ENCODE measurements around the gene SLC39A10. TPM values are rescaled to one million over a fixed set of nuclear protein-coding genes. Genes with fewer than 3 reads are reported as not detected.
A peak's percentile ranks its signal among the peaks of the same experiment; 100 is the strongest.

Gene SLC39A10, protein sequence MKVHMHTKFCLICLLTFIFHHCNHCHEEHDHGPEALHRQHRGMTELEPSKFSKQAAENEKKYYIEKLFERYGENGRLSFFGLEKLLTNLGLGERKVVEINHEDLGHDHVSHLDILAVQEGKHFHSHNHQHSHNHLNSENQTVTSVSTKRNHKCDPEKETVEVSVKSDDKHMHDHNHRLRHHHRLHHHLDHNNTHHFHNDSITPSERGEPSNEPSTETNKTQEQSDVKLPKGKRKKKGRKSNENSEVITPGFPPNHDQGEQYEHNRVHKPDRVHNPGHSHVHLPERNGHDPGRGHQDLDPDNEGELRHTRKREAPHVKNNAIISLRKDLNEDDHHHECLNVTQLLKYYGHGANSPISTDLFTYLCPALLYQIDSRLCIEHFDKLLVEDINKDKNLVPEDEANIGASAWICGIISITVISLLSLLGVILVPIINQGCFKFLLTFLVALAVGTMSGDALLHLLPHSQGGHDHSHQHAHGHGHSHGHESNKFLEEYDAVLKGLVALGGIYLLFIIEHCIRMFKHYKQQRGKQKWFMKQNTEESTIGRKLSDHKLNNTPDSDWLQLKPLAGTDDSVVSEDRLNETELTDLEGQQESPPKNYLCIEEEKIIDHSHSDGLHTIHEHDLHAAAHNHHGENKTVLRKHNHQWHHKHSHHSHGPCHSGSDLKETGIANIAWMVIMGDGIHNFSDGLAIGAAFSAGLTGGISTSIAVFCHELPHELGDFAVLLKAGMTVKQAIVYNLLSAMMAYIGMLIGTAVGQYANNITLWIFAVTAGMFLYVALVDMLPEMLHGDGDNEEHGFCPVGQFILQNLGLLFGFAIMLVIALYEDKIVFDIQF
- total RNA-seq, result 10 to 100 TPM; 15.3 to 22.6 (median 18.6) TPM
- long read RNA-seq, donor 1, full-length matches to known transcripts, result 3 of 9 reads
- long read RNA-seq, donor 1, partial matches to known transcripts, result 2 of 9 reads
- long read RNA-seq, donor 1, other reads (novel, unspliced or antisense), result 4 of 9 reads
- long read RNA-seq, donor 2, partial matches to known transcripts, result 4 of 6 reads
- long read RNA-seq, donor 2, other reads (novel, unspliced or antisense), result 2 of 6 reads

DNA sequence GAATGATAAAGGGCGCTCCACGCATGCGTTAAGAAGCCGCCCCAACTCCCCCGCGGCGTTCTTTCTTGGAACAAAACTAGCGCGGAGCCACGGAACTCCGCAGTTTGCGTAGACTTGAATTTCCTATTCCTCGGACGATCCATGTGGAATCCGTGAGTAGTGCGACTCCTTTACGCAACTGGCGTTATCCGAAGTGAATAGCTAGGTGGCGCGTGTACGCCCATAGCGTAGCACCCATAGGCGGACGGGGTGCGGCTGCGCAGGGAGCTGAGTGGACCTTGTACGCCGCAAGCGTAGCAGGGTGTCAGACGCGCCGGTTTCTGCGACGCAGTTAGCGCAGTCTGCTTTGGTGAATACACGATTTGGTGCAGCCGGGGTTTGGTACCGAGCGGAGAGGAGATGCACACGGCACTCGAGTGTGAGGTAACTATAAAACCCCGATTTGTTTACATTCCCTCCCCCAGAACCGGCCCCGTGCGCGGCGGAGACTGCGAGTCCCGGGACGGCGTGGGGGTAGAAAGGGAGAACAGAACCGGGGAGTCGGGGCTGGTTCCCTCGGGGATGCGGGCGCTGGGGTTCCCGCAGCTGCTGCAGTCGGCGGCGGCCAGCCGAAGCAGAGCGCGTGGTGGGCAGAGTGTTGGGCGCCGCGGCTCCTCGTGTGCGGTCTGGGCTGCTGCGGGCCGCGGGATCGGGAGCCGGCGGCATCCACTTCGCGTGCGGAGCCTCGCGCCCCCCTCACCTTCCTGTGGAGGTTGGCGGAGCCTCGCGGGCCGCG, at the start of gene SLC39A10:
SLC39A10 (plus strand) TSS at position 368 of the 775 bp plus-strand sequence. CDS start 22,817 bp downstream, outside the sequence.
- Histone ChIP-seq H3K4me1 (ENCODE audit: low read depth) (peaks cover 26% of the 10 kb centered on the region), H3K9me3 (no peaks in the 10 kb centered on the region), H3K36me3 (ENCODE audit: low read depth) (no peaks in the 10 kb centered on the region), H3K4me3 (peak within 1 kb of the TSS; percentile 99)
- ATAC-seq (peak; percentile 95), DNase-seq (peak; percentile 99)
- TF ChIP-seq, protein P1, sequence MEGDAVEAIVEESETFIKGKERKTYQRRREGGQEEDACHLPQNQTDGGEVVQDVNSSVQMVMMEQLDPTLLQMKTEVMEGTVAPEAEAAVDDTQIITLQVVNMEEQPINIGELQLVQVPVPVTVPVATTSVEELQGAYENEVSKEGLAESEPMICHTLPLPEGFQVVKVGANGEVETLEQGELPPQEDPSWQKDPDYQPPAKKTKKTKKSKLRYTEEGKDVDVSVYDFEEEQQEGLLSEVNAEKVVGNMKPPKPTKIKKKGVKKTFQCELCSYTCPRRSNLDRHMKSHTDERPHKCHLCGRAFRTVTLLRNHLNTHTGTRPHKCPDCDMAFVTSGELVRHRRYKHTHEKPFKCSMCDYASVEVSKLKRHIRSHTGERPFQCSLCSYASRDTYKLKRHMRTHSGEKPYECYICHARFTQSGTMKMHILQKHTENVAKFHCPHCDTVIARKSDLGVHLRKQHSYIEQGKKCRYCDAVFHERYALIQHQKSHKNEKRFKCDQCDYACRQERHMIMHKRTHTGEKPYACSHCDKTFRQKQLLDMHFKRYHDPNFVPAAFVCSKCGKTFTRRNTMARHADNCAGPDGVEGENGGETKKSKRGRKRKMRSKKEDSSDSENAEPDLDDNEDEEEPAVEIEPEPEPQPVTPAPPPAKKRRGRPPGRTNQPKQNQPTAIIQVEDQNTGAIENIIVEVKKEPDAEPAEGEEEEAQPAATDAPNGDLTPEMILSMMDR (IDR thresholded peaks at IDR 0.05), result peak; percentile 43
- intact Hi-C loops (cut with DNase I, micrococcal nuclease), result loop anchor here in 1 of 2 donors (5.0 kb wide), 1 partner anchor 80 kb away; no protein-coding TSS in a partner anchor

DNA sequence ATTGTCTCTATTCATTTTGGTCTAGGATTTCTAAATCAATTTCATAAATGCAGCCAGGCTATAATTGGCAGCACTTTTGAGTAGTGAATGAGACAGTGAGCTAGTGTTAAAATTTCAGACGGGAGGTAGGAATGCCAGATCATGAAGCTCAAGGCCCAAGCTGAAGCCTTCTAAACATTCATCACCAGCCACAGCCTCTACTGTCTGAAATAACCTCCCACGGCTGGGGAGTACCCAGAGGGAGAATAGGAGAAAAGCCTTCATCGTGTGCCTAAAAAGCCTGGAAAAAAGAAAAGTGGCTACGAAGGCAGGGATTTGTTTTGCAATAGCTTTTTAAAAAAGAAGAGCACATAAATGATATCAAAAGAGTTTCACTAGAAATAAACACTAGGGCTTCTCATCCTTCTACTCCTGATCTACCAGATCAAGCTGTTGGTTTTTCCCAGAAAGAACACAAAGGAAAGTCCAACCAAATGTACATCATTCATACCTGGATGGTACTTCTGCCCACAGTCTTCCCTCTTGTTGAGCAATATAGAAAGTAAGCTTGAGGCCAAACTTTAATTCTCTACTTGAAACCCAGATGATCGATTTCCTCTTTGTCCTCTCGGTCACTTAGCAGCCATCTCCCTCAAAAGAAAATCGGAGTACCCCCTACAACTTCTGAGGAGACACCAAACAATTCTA, 48.1 kb upstream of the SLC39A10 start:
- ATAC-seq, result no peak

DNA sequence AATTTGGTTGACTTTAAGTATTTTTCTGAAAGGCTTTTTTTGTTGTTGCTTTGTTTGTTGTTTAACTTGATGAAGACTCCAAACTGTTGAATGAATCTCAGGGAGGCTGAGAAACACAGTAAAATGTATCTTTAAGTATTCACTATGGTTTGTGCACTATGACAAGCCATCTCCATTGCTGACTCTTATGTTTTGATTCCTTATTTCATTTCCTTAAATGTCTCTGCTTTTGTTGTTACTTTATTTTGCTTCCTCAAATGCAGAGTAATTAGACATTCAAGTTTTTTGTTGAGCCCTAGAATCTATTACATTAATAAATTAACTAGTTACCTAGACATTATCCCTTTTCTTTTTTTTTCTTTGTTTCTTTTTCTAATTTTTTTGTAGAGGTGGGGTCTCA, 46.3 kb upstream of the SLC39A10 start:
- DNase-seq (no peak), ATAC-seq (no peak)
- H3K4me3 ChIP-seq, result no peak overlapping the region
- TF ChIP-seq, protein P1 (IDR thresholded peaks at IDR 0.05), result no peak
- no peaks in the 10 kb centered on the region for H3K9me3 ChIP-seq
- no peaks in the 10 kb centered on the region for H3K36me3 ChIP-seq (ENCODE audit: low read depth)
- intact Hi-C loops (cut with DNase I, micrococcal nuclease), result no loop called here
- no peaks in the 10 kb centered on the region for H3K4me1 ChIP-seq (ENCODE audit: low read depth)

More for the DNA sequence above, 48.1 kb upstream of the SLC39A10 start:
- Histone ChIP-seq H3K4me3 (no peak overlapping the region), H3K4me1 (ENCODE audit: low read depth) (no peaks in the 10 kb centered on the region), H3K36me3 (ENCODE audit: low read depth) (no peaks in the 10 kb centered on the region), H3K9me3 (no peaks in the 10 kb centered on the region)
- intact Hi-C loops (cut with DNase I, micrococcal nuclease), result no loop called here
- TF ChIP-seq, protein P1 (IDR thresholded peaks at IDR 0.05), result no peak
- no peak for DNase-seq

DNA sequence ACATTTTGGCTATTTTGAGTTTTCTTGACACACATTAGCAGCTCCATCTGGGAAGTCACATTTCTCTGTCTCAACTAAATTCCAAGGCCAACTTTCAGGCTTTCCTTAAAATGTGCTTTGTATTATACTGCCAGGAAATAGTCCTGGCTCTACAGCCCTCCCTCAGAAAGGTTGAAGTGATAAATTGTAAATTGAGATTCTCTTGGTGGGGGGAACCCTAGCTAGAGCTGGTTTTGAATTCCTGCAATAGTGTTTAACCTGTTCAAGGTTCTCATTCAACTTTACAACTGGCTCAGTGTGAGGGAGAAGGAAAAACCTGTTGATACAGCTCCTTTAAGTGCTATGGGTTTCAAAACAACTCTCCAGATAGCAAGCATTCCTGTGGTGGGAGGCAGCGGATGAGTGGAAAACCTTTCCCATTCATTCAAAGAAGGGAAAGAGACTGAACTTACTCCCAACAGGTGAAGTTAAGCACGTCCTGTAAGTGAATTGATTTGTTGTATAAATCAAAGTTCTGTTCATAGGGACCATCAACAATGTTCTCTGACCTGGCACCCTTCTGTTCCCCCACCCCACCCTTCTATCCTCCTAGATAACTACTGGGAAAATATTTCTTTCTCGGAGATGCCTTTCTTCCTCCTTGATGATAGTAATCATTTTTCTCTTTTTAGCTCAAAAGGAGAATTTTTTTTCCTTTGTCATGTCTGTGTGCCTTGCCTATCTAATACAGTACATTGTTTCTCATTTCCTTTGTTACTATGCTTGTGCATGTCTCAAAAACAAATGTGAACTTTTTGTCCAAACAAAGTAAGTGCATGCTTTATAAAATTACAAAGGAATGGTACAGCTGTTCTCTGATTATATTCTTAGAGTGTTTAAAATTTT, 44.2 kb upstream of the SLC39A10 start:
- intact Hi-C loops (cut with DNase I, micrococcal nuclease), result no loop called here
- no peaks in the 10 kb centered on the region for H3K4me1 ChIP-seq (ENCODE audit: low read depth)
- ATAC-seq (no peak), DNase-seq (no peak)
- H3K9me3 ChIP-seq, result no peaks in the 10 kb centered on the region
- H3K36me3 ChIP-seq (ENCODE audit: low read depth), result no peaks in the 10 kb centered on the region
- H3K4me3 ChIP-seq, result no peak overlapping the region
- TF ChIP-seq, protein P1 (IDR thresholded peaks at IDR 0.05), result no peak

Measured in mucosa of descending colon (tissue), 3 donors.